ENCODE data around the gene LIPT1. TPM values are rescaled to one million over a fixed set of nuclear protein-coding genes. Genes with fewer than 3 reads are reported as not detected.
A peak's percentile ranks its signal among the peaks of the same experiment; 100 is the strongest.
"Not testable (repeated sequence)": the region's sequence is repeated elsewhere in the genome, so short reads cannot be mapped to it uniquely, and the experiment has no call there.

The LIPT1 gene
- total RNA-seq, result 7.1 TPM
- long read RNA-seq, partial matches to known transcripts, result 0 of 6 reads
- long read RNA-seq, other reads (novel, unspliced or antisense), result 1 of 6 reads

- ATAC-seq (peak; percentile 99), DNase-seq (peak; percentile 95)
- intact Hi-C loops (cut with micrococcal nuclease), result no loop called here
These were observed at the start of gene LIPT1, which contains the start of gene TSGA10 for GRCh38 chr2:99154643-99155536. Gene LIPT1, plus strand, starts transcription at chr2:99154967. Its CDS starts 6,991 bp downstream, at chr2:99161958. Gene TSGA10, minus strand, starts transcription at chr2:99154942. Its CDS starts 45,503 bp downstream, at chr2:99109439.

DNA sequence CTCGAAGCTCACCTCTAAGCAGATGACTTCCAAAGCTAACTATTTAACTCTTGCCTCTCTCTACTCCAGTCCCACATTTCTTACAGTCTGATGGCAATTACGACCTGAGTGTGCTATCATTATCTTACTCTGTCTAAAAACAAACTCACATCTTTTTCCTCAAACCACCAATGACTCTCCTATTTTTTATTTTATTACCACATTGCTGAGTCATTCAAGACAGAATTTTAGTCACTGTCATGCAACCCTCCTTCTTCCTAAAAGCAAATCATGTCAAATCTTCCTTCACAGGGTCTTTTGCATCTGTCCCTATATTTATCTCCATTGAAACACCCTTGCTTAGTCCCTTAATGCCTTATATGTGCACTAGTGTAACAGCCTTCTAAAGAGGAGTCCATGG is 47.9 kb upstream of the LIPT1 start:
- ATAC-seq (no peak), DNase-seq (no peak)
- intact Hi-C loops (cut with micrococcal nuclease), result no loop called here

- intact Hi-C loops (cut with micrococcal nuclease), result no loop called here
- ATAC-seq (no peak), DNase-seq (no peak)
These were observed 43.5 kb upstream of the LIPT1 start for GRCh38 chr2:99111236-99111635.

DNA sequence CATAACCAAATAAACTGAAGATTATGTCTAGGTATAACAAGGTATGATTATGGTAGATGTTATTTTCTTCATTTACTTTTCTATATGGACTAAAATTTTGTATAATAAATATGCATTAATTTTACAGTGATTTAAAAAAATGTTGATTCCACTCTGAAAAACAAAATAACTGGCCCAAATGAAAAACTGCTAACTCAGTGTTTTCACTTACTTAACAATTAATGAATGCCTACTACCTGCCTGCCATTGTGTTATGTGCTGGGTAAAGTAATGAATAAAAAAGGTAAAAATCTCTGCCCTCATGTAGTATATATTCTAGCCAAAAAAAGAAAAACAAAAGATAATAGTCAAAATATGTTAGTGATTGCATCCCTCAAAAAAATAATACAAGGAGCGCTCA is 42.8 kb upstream of the LIPT1 start:
- intact Hi-C loops (cut with micrococcal nuclease), result no loop called here
- no peak for ATAC-seq

DNA sequence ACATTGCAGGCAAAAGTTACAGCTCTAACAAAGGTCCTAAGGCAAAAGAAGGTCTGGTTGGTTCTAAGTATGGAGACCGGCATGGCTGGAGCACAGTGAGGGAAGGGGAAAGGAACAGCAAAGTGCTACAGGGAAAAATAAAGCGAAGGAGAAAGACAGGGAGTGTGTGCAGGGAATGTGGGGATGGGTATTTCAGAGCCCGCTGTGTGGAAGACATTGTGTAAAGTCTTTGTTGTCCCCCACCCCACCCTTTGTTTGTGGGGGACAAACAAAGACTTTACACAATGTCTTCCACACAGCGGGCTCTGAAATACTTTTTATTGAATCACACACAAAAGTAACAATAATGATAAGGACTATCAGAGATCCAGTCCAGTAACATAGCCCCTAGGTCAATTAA is 42.1 kb upstream of the LIPT1 start:
- intact Hi-C loops (cut with micrococcal nuclease), result no loop called here
- no peak for DNase-seq
- no peak for ATAC-seq

More for the DNA sequence above, 42.8 kb upstream of the LIPT1 start:
- DNase-seq, result no peak

- ATAC-seq, result no peak
- no peak for DNase-seq
- intact Hi-C loops (cut with micrococcal nuclease), result no loop called here
These were observed 26.8 kb upstream of the LIPT1 start for GRCh38 chr2:99127981-99128380.

DNA sequence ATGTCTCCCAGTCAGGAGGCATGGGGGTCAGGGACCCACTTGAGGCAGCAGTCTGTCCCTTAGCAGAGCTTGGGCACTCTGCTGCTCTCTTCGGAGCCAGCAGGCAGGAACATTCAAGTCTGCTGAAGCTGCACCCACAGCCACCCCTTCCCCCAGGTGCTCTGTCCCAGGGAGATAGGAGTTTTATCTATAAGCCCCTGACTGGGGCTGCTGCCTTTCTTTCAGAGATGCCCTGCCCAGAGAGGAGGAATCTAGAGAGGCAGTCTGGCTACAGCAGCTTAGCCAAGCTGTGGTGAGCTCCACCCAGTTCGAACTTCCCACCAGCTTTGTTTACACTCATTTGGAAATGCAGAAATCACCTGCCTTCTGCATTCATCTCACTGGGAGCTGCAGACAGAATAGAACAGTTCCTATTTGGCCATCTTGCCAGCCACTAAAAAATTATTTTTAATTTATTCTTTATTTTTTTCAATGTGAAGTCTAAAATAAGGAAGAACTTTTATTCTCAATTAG is 19.7 kb upstream of the LIPT1 start:
- ATAC-seq; intact Hi-C loops (cut with micrococcal nuclease); DNase-seq: not testable (repeated sequence)

DNA sequence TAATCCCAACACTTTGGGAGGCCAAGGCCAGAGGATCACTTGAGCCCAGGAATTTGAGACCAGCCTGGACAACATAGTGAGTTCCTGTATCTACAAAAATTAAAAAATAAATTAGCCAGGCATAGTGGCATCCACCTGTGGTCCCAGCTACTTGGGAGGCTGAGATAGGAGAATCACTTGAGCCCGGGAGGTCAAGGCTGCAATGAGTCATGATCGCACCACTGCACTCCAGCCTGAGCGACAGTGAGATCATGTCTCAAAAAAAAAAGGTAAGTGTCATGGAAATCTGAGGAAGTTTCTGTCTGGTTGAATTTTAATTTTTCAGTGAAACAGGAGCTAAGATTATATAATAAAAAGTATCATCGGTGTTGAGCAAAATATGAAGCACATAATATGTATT is 15.8 kb upstream of the LIPT1 start:
- ATAC-seq, result no peak
- DNase-seq, result no peak
- intact Hi-C loops (cut with micrococcal nuclease), result no loop called here

- intact Hi-C loops (cut with micrococcal nuclease), result no loop called here
- ATAC-seq (no peak), DNase-seq (no peak)
These were observed 14.5 kb upstream of the LIPT1 start for GRCh38 chr2:99140056-99140859.

GRCh38 chr2:99140860-99141109 is 14.0 kb upstream of the LIPT1 start:
- intact Hi-C loops (cut with micrococcal nuclease), result no loop called here
- ATAC-seq (peak; percentile 66), DNase-seq (no peak)

DNA sequence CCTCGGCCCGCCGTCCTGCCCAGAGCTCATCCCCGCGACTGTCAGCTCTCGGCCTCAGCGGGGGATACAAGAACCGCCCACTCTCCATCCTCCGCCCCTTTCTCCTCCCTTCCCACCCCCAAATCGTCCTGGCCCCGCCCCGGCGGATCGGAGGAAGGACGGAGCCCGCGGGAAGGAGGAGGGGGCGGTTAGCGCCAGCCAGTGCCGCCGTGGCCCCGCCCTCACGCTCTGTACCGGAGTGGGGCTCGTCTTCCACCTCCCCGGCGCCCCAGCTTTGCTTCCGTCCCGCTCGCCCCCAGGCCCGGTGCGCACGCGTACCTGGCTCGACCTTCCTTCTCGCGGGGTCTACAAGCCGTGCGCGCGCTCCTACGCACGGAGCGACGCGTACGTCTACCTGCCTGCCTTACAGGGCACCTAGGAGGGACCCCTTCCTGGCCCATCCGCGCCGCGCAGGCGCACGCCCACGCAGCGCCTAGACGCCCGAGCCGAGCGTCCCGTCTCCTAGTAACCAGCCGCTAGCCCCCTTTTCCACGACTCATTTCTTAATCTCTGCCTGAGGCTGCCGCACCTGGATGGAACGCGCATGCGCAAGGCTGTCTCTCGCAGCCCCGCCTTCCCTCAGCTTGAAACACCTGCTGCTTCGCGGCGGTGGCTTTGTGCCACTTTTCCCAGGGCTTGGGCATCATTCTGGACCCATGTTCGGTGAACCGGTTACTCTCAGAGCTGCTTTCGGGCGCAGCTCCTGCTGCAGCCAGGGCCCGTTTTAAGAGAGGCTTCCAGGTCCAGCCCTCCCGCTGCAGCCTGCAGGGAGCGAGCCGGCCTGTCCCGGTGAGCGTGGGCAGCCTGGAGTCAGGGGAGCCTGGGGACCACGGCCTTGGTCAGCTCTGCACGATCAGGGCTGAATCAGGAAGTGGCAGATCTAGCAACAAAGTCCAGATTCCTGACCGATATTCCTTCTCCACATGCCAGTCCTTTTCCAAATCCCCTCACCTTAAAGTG is 13.4 kb upstream of the LIPT1 start, which contains the start of gene C2orf15:
TSS of gene C2orf15 (plus strand) at position 598 of the 999 bp plus-strand sequence. CDS start 8,852 bp downstream, outside the sequence.
- intact Hi-C loops (cut with micrococcal nuclease), result no loop called here
- ATAC-seq, result peak; percentile 99

DNA sequence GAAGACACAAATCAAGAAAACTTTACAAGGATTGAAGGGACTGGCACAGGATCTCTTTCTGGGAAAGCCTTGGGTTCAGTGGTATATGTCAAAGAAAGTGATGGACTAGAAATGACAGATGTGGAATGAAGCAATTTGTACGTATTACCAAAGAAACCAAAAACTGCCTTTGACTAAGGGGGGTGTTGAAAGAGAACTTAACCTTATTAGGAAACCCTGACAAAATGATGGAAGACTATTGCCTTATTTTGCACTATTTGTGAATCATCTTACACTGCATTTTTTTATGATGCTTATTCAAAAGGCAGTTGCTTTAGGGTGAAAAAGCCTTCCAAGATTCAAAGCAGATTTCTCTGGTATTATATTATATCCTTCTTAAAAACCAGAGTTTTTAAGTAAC is 4.1 kb upstream of the LIPT1 start:
- no peak for DNase-seq
- intact Hi-C loops (cut with micrococcal nuclease), result no loop called here
- no peak for ATAC-seq

More for the DNA sequence above, 13.4 kb upstream of the LIPT1 start, which contains the start of gene C2orf15:
- peak; percentile 96 for DNase-seq

GRCh38 chr2:99152199-99152895 is 2.4 kb upstream of the LIPT1 start:
- no peak for ATAC-seq
- DNase-seq, result no peak
- intact Hi-C loops (cut with micrococcal nuclease), result no loop called here

GRCh38 chr2:99153921-99154604 is 704 bp upstream of the LIPT1 start:
- no peak for DNase-seq
- ATAC-seq, result peak; percentile 14
- intact Hi-C loops (cut with micrococcal nuclease), result no loop called here

GRCh38 chr2:99156891-99157290 is 2.1 kb downstream of the LIPT1 start:
- ATAC-seq, result no peak
- no peak for DNase-seq
- intact Hi-C loops (cut with micrococcal nuclease), result no loop called here

DNA sequence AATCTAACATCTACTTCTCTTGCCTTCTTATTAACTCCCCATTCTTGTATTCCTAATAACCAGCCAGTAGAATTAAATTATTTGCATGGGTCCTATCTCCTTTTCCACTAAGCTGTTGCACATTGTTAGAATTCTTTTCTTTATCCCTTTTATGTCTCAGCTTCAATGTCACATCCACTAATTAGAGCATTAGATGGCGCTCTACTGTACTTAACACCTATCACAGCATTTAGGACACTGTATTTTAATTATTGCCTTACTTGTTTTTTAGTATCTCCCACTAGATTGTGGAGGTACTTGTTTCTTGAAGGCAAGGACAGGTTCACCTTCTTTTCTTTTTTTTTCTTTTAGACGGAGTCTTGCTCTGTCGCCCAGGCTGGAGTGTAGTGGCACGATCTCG is 3.8 kb downstream of the LIPT1 start:
- DNase-seq (no peak), ATAC-seq (no peak)
- intact Hi-C loops (cut with micrococcal nuclease), result no loop called here

GRCh38 chr2:99159594-99159993 is 4.8 kb downstream of the LIPT1 start:
- DNase-seq (no peak), ATAC-seq (no peak)
- intact Hi-C loops (cut with micrococcal nuclease), result no loop called here

- no peak for ATAC-seq
- DNase-seq, result no peak
- intact Hi-C loops (cut with micrococcal nuclease), result no loop called here
These were observed 11.5 kb downstream of the LIPT1 start for GRCh38 chr2:99166218-99166617.
